T-helper 22 cell (primary cell): ENCODE data around the gene GNA12.

Experiments
- DNase-seq: peaks from one replicate; pipeline ENCODE4 v3.0.0-alpha.2; 2020; ENCODE audit warnings: low read depth

Gene GNA12

GRCh38 chr7:2777898-2778535 lies 66.1 kb downstream of the GNA12 start:
- no peak for DNase-seq

GRCh38 chr7:2776401-2776800 lies 67.7 kb downstream of the GNA12 start:
- DNase-seq: no peak

GRCh38 chr7:2775785-2776184 lies 68.3 kb downstream of the GNA12 start:
- no peak for DNase-seq

- no peak for DNase-seq
These were observed 68.7 kb downstream of the GNA12 start for GRCh38 chr7:2775376-2775775.

GRCh38 chr7:2774935-2775334 lies 69.2 kb downstream of the GNA12 start:
- no peak for DNase-seq

- DNase-seq: no peak
These were observed 69.8 kb downstream of the GNA12 start for GRCh38 chr7:2774280-2774679.

GRCh38 chr7:2773608-2774007 lies 70.5 kb downstream of the GNA12 start:
- DNase-seq: no peak

- no peak for DNase-seq
These were observed 72.8 kb downstream of the GNA12 start for GRCh38 chr7:2771274-2771731.

- DNase-seq: no peak
These were observed 79.5 kb downstream of the GNA12 start for GRCh38 chr7:2764621-2765020.

GRCh38 chr7:2763597-2763996 lies 80.5 kb downstream of the GNA12 start:
- DNase-seq: no peak

GRCh38 chr7:2761801-2762497 lies 82.2 kb downstream of the GNA12 start:
- no peak for DNase-seq

- no peak for DNase-seq
These were observed 82.9 kb downstream of the GNA12 start for GRCh38 chr7:2761131-2761624.

GRCh38 chr7:2760098-2760889 lies 83.8 kb downstream of the GNA12 start:
- no peak for DNase-seq

- no peak for DNase-seq
These were observed 84.4 kb downstream of the GNA12 start for GRCh38 chr7:2759736-2760097.

- DNase-seq: no peak
These were observed 85.2 kb downstream of the GNA12 start for GRCh38 chr7:2758673-2759616.

GRCh38 chr7:2757904-2758672 lies 86.0 kb downstream of the GNA12 start:
- peak; percentile 17 for DNase-seq

GRCh38 chr7:2757361-2757903 lies 86.7 kb downstream of the GNA12 start:
- no peak for DNase-seq

GRCh38 chr7:2755531-2755930 lies 88.6 kb downstream of the GNA12 start:
- DNase-seq: no peak

- DNase-seq: no peak
These were observed 89.2 kb downstream of the GNA12 start for GRCh38 chr7:2754912-2755311.

GRCh38 chr7:2754086-2754485 lies 90.0 kb downstream of the GNA12 start:
- DNase-seq: no peak

GRCh38 chr7:2753148-2753547 lies 91.0 kb downstream of the GNA12 start:
- no peak for DNase-seq
